Measurements from ENCODE around the gene GINS1.

The GINS1 gene

GRCh38 chr20:25369971-25370370, 37.5 kb upstream of the GINS1 start:
- Histone ChIP-seq H3K4me1 (ENCODE audit: low read depth, poor library complexity, severe bottlenecking) (no peaks in the 10 kb centered on the region), H2AFZ (ENCODE audit: low read depth) (no peak overlapping the region), H3K4me2 (no peak overlapping the region), H3K4me3 (IDR thresholded peaks at IDR 0.05; ENCODE audit: insufficient read depth, low read depth, low read length) (no peak overlapping the region), H3K9ac (no peak overlapping the region), H3K27ac (no peak overlapping the region), H3K36me3 (ENCODE audit: insufficient read depth) (no peaks in the 10 kb centered on the region), H3K79me2 (ENCODE audit: insufficient read depth, low read depth) (peaks cover 39% of the 10 kb centered on the region; the same call in 1 of the 2 replicates), H4K20me1 (ENCODE audit: insufficient read depth) (no peaks in the 10 kb centered on the region), H3K27me3 (ENCODE audit: insufficient read depth, low read depth) (no peaks in the 10 kb centered on the region)
- TF ChIP-seq CTCF (conservative IDR thresholded peaks at IDR 0.05; ENCODE audit: low read depth, low read length): no peak

GRCh38 chr20:25372584-25373336, 34.7 kb upstream of the GINS1 start:
- Histone ChIP-seq H3K9ac (no peak overlapping the region), H2AFZ (ENCODE audit: low read depth) (no peak overlapping the region), H3K27me3 (ENCODE audit: insufficient read depth, low read depth) (no peaks in the 10 kb centered on the region), H3K36me3 (ENCODE audit: insufficient read depth) (no peaks in the 10 kb centered on the region), H3K4me3 (IDR thresholded peaks at IDR 0.05; ENCODE audit: insufficient read depth, low read depth, low read length) (no peak overlapping the region), H4K20me1 (ENCODE audit: insufficient read depth) (no peaks in the 10 kb centered on the region), H3K4me1 (ENCODE audit: low read depth, poor library complexity, severe bottlenecking) (no peaks in the 10 kb centered on the region), H3K79me2 (ENCODE audit: insufficient read depth, low read depth) (peaks cover 40% of the 10 kb centered on the region; the same call in 1 of the 2 replicates), H3K4me2 (no peak overlapping the region), H3K27ac (no peak overlapping the region)
- TF ChIP-seq CTCF (conservative IDR thresholded peaks at IDR 0.05; ENCODE audit: low read depth, low read length): no peak

GRCh38 chr20:25374842-25375241, 32.6 kb upstream of the GINS1 start:
- Histone ChIP-seq H3K27ac (no peak overlapping the region), H3K79me2 (ENCODE audit: insufficient read depth, low read depth) (peaks cover 56% of the 10 kb centered on the region; the same call in 1 of the 2 replicates), H3K27me3 (ENCODE audit: insufficient read depth, low read depth) (no peaks in the 10 kb centered on the region), H3K4me1 (ENCODE audit: low read depth, poor library complexity, severe bottlenecking) (no peaks in the 10 kb centered on the region), H4K20me1 (ENCODE audit: insufficient read depth) (no peaks in the 10 kb centered on the region), H3K4me3 (IDR thresholded peaks at IDR 0.05; ENCODE audit: insufficient read depth, low read depth, low read length) (no peak overlapping the region), H3K4me2 (no peak overlapping the region), H2AFZ (ENCODE audit: low read depth) (no peak overlapping the region), H3K36me3 (ENCODE audit: insufficient read depth) (no peaks in the 10 kb centered on the region), H3K9ac (no peak overlapping the region)
- TF ChIP-seq CTCF (conservative IDR thresholded peaks at IDR 0.05; ENCODE audit: low read depth, low read length): no peak

- Histone ChIP-seq H3K36me3 (ENCODE audit: insufficient read depth) (no peaks in the 10 kb centered on the region), H3K27me3 (ENCODE audit: insufficient read depth, low read depth) (no peaks in the 10 kb centered on the region), H3K79me2 (ENCODE audit: insufficient read depth, low read depth) (peaks cover 70% of the 10 kb centered on the region), H3K9ac (no peak overlapping the region), H3K27ac (no peak overlapping the region), H3K4me3 (IDR thresholded peaks at IDR 0.05; ENCODE audit: insufficient read depth, low read depth, low read length) (no peak overlapping the region), H4K20me1 (ENCODE audit: insufficient read depth) (no peaks in the 10 kb centered on the region), H2AFZ (ENCODE audit: low read depth) (no peak overlapping the region), H3K4me1 (ENCODE audit: low read depth, poor library complexity, severe bottlenecking) (no peaks in the 10 kb centered on the region), H3K4me2 (no peak overlapping the region)
- no peak for TF ChIP-seq CTCF (conservative IDR thresholded peaks at IDR 0.05; ENCODE audit: low read depth, low read length)
Observed at GRCh38 chr20:25376236-25376635, 31.2 kb upstream of the GINS1 start.
